SK-N-SH (cell line): Measurements from ENCODE around the gene CENPN. TPM values are rescaled to one million over a fixed set of nuclear protein-coding genes. Genes with fewer than 3 reads are reported as not detected.

Experiments used
- CTCF ChIA-PET: fragments of 300-600, 350-600 bp; formaldehyde crosslinking; extraction: SDS; loops from one replicate; lab custom pipeline; 2021; lab: Yijun Ruan, JAX
- POLR2A ChIA-PET: fragments of 350-600 bp; sonication (Branson Sonifier 250); formaldehyde crosslinking; extraction: SDS; loops from one replicate; lab custom pipeline; 2020; ENCODE audit warnings: antibody characterized with exemption, inconsistent platforms; lab: Yijun Ruan, JAX
- DNase-seq: peaks from one replicate; pipeline ENCODE4 v3.0.0; 2012
- H2AFZ ChIP-seq: fragments of 200-600 bp; sonication (generic); 2 replicates; pipeline ENCODE4 v1.8.1; 2016; ENCODE audit warnings: antibody characterized with exemption, mild to moderate bottlenecking, low read depth
- H3F3A ChIP-seq: fragments of 200-600 bp; sonication (generic); replicated peaks from 2 replicates; pipeline ENCODE3; 2016; ENCODE audit warnings: antibody characterized with exemption, mild to moderate bottlenecking; ENCODE audit not compliant: insufficient read depth
- H3K27ac ChIP-seq, 2 experiments: fragments of 200-500 bp in 1 of 2; fragments of 200-600 bp in 1 of 2; sonication (Bioruptor generic) in 1 of 2; sonication (generic), shearing (Covaris generic) in 1 of 2; 2 replicates each; pipeline versions ENCODE4 v1.5.1 to v1.6.1; 2014 to 2016; ENCODE audit warnings: low read depth in 2 of 2, inconsistent platforms in 1 of 2, low read length in 1 of 2, mild to moderate bottlenecking in 1 of 2, mixed read lengths in 1 of 2
- H3K27me3 ChIP-seq: fragments of 200-600 bp; sonication (generic), shearing (Covaris generic); 2 replicates; pipeline ENCODE4 v1.6.1; 2016; ENCODE audit warnings: mixed run types; ENCODE audit not compliant: insufficient read depth
- H3K36me3 ChIP-seq, 2 experiments: fragments of 200-500 bp in 1 of 2; fragments of 200-600 bp in 1 of 2; sonication (Bioruptor generic) in 1 of 2; sonication (generic) in 1 of 2; replicated peaks in 1 of 2; 2 replicates each; pipeline versions ENCODE3 to v1.5.1; 2014 to 2016; ENCODE audit warnings: low read length in 1 of 2, mild to moderate bottlenecking in 1 of 2; ENCODE audit not compliant: insufficient read depth in 2 of 2, control insufficient read depth in 1 of 2
- H3K4me1 ChIP-seq, 2 experiments: fragments of 200-500 bp in 1 of 2; fragments of 200-600 bp in 1 of 2; sonication (Bioruptor generic) in 1 of 2; sonication (generic), shearing (Covaris generic) in 1 of 2; 2 replicates each; pipeline versions ENCODE4 v1.5.1 to v1.6.1; 2014 to 2016; ENCODE audit warnings: low read depth in 1 of 2, low read length in 1 of 2, mixed run types in 1 of 2; ENCODE audit not compliant: insufficient read depth in 2 of 2, control insufficient read depth in 1 of 2
- H3K4me2 ChIP-seq: fragments of 200-600 bp; sonication (generic), shearing (Covaris generic); 2 replicates; pipeline ENCODE4 v1.6.1; 2017; ENCODE audit warnings: mixed run types
- H3K4me3 ChIP-seq, 2 experiments: fragments of 200-500 bp in 1 of 2; fragments of 200-600 bp in 1 of 2; sonication (Bioruptor generic) in 1 of 2; sonication (generic), shearing (Covaris generic) in 1 of 2; 2 replicates each; pipeline versions ENCODE4 v1.5.1 to v1.8.1; 2014 to 2016; ENCODE audit warnings: low read depth in 2 of 2, inconsistent platforms in 1 of 2, low read length in 1 of 2, mild to moderate bottlenecking in 1 of 2, mixed read lengths in 1 of 2, moderate library complexity in 1 of 2
- H3K79me2 ChIP-seq: fragments of 200-600 bp; sonication (generic); 2 replicates; pipeline ENCODE4 v1.8.1; 2017; ENCODE audit warnings: mild to moderate bottlenecking; ENCODE audit not compliant: insufficient read depth
- H3K9ac ChIP-seq: fragments of 200-600 bp; sonication (generic); 2 replicates; pipeline ENCODE4 v1.6.1; 2017; ENCODE audit warnings: mixed run types
- H3K9me2 ChIP-seq: fragments of 200-600 bp; sonication (generic); 2 replicates; pipeline ENCODE4 v1.6.1; 2017; ENCODE audit warnings: mixed run types
- H3K9me3 ChIP-seq: fragments of 200-600 bp; sonication (generic); 2 replicates; pipeline ENCODE4 v1.6.1; 2017; ENCODE audit warnings: mixed run types, mild to moderate bottlenecking, moderate library complexity
- H4K20me1 ChIP-seq: fragments of 200-600 bp; sonication (generic); 2 replicates; pipeline ENCODE4 v1.6.1; 2017; ENCODE audit warnings: mild to moderate bottlenecking, mixed run types; ENCODE audit not compliant: insufficient read depth
- CHD2 ChIP-seq: fragments of 150-350 bp; IDR thresholded peaks from 2 replicates; pipeline ENCODE4 v1.6.1; 2018; ENCODE audit warnings: low read length; ENCODE audit not compliant: partially characterized antibody
- EZH2phosphoT487 ChIP-seq: fragments of 200-600 bp; sonication (generic); IDR thresholded peaks from 2 replicates; pipeline ENCODE4 v1.6.1; 2017; ENCODE audit warnings: low read depth, mixed run types, mild to moderate bottlenecking, antibody characterized with exemption, moderate library complexity, borderline replicate concordance
- FOSL2 ChIP-seq: IDR thresholded peaks from 2 replicates; pipeline ENCODE4 v1.4.0; 2012; ENCODE audit warnings: low read depth, mild to moderate bottlenecking, moderate library complexity, borderline replicate concordance
- FOXM1 ChIP-seq: IDR thresholded peaks from 2 replicates; pipeline ENCODE4 v1.4.0; 2012; ENCODE audit warnings: low read depth, mild to moderate bottlenecking
- GABPA ChIP-seq: IDR thresholded peaks from 2 replicates; pipeline ENCODE4 v1.4.0; 2012; ENCODE audit warnings: low read depth, mild to moderate bottlenecking
- IRF3 ChIP-seq: fragments of 150-350 bp; IDR thresholded peaks from 2 replicates; pipeline ENCODE4 v1.6.1; 2016; ENCODE audit warnings: mild to moderate bottlenecking, low read depth, low read length
- JUND ChIP-seq: IDR thresholded peaks from 2 replicates; pipeline ENCODE4 v1.4.0; 2012
- MAX ChIP-seq: IDR thresholded peaks from 2 replicates; pipeline ENCODE4 v1.4.0; 2012; ENCODE audit warnings: low read depth
- NFIC ChIP-seq: IDR thresholded peaks from 2 replicates; pipeline ENCODE4 v1.4.0; 2012; ENCODE audit warnings: borderline replicate concordance
- PBX3 ChIP-seq: IDR thresholded peaks from 2 replicates; pipeline ENCODE4; 2012
- REST ChIP-seq: IDR thresholded peaks from 2 replicates; pipeline ENCODE4 v1.6.1; 2012; ENCODE audit warnings: mild to moderate bottlenecking, low read depth, low read length, moderate library complexity
- RXRA ChIP-seq: IDR thresholded peaks from 2 replicates; pipeline ENCODE4 v1.4.0; 2012; ENCODE audit warnings: low read depth, mild to moderate bottlenecking, borderline replicate concordance
- TAF1 ChIP-seq: IDR thresholded peaks from 2 replicates; pipeline ENCODE4 v1.6.1; 2012; ENCODE audit warnings: low read depth, mild to moderate bottlenecking, low read length, moderate library complexity, borderline replicate concordance
- TCF12 ChIP-seq: IDR thresholded peaks from 2 replicates; pipeline ENCODE4 v1.4.0; 2012
- TEAD4 ChIP-seq: IDR thresholded peaks from 2 replicates; pipeline ENCODE4 v1.4.0; 2012; ENCODE audit warnings: mild to moderate bottlenecking, borderline replicate concordance; ENCODE audit not compliant: insufficient read depth
- USF2 ChIP-seq: fragments of 150-350 bp; IDR thresholded peaks from 2 replicates; pipeline ENCODE4 v1.6.1; 2017; ENCODE audit warnings: antibody characterized with exemption, low read length, low read depth, borderline replicate concordance
- WGBS: methylation state at CpG from one replicate; pipeline ENCODE4 v1.1.6; 2017; ENCODE audit warnings: low lambda C conversion rate; 5-methylcytosine and 5-hydroxymethylcytosine counted together
- polyA plus RNA-seq, 3 experiments: library from polyadenylated mRNA; depleted of rRNA; stranded (reverse); fragments of >200 nt; gene quantifications; 2 replicates each; pipeline ENCODE4 v1.2.3, GENCODE V29; 2012

Gene CENPN
- polyA plus RNA-seq, 1 of the 3 experiments (the other 2 are of a cell fraction), result 35.3 TPM

GRCh38 chr16:80994451-80994850 is 12.6 kb upstream of the CENPN start:
- no peak for DNase-seq
- no peak overlapping the region for H3K9ac ChIP-seq
- H3K4me2 ChIP-seq, result peak overlapping the region; percentile 74; the same call in 1 of the 2 replicates
- POLR2A ChIA-PET, result no interaction called here
- H3K9me3 ChIP-seq, result no peaks in the 10 kb centered on the region
- no peak overlapping the region for H2AFZ ChIP-seq
- H3K36me3 ChIP-seq, result peaks cover 0 to 5% of the 10 kb centered on the region in 2 experiments
- no peaks in the 10 kb centered on the region for H3K27me3 ChIP-seq
- peaks cover 27% of the 10 kb centered on the region for H3F3A ChIP-seq
- H3K79me2 ChIP-seq, result peaks cover 94% of the 10 kb centered on the region
- TF ChIP-seq GABPA, result no peak
- 0 out of 2 replicates have a peak, but pooled peaks have one; percentile 24 for TF ChIP-seq JUND
- no peak for TF ChIP-seq FOXM1
- TF ChIP-seq USF2, result no peak
- no peak for TF ChIP-seq TCF12
- TF ChIP-seq FOSL2, result peak; percentile 21; the same call in 1 of the 2 replicates
- H3K4me3 ChIP-seq, result no peak overlapping the region
- H3K4me1 ChIP-seq, result peaks cover 0 to 17% of the 10 kb centered on the region in 2 experiments; a peak in 2 of 4 replicates
- H4K20me1 ChIP-seq, result no peaks in the 10 kb centered on the region
- H3K27ac ChIP-seq, result peak overlapping the region in 1 of 2 experiments; percentile 84; a peak in 2 of 4 replicates
- no peaks in the 10 kb centered on the region for H3K9me2 ChIP-seq
- CTCF ChIA-PET, result interaction anchor here (3.4 kb wide), 1 partner anchor 10 kb away, joined by 46 read pairs; no protein-coding TSS in a partner anchor

- 66% methylated on average over 4 of the region's 4 CpGs for WGBS
- Histone ChIP-seq H3K9me3 (no peaks in the 10 kb centered on the region), H3K4me3 (no peak overlapping the region), H2AFZ (no peak overlapping the region), H3K27me3 (no peaks in the 10 kb centered on the region), H3K9ac (no peak overlapping the region), H3K9me2 (no peaks in the 10 kb centered on the region), H4K20me1 (peaks cover 8% of the 10 kb centered on the region; the same call in 1 of the 2 replicates), H3K4me1 (peaks cover 0 to 16% of the 10 kb centered on the region in 2 experiments; a peak in 2 of 4 replicates), H3K27ac (peak overlapping the region in 1 of 2 experiments; percentile 29; a peak in 1 of 4 replicates), H3F3A (peaks cover 27% of the 10 kb centered on the region), H3K4me2 (peak overlapping the region; percentile 26; the same call in 1 of the 2 replicates), H3K36me3 (peaks cover 0 to 4% of the 10 kb centered on the region in 2 experiments), H3K79me2 (peaks cover 96% of the 10 kb centered on the region)
- ChIA-PET CTCF (interaction anchor here (0.7 to 1.9 kb wide), 2 partner anchors 8 to 18 kb away, joined by 4 to 5 read pairs; no protein-coding TSS in a partner anchor), POLR2A (no interaction called here)
- TF ChIP-seq JUND (no peak), RXRA (no peak), TEAD4 (no peak), REST (no peak), CHD2 (no peak), TAF1 (no peak), EZH2phosphoT487 (no peak), PBX3 (no peak), MAX (no peak), FOSL2 (no peak), IRF3 (no peak), NFIC (no peak)
- DNase-seq, result no peak
Measured at GRCh38 chr16:80996688-80997138, 10.3 kb upstream of the CENPN start.
